OCI-LY1 (cell line): Measurements from ENCODE around the gene TREH.

Experiments
- H2AFZ ChIP-seq: fragments of 200-600 bp; sonication (generic), shearing (Covaris generic); 2 replicates; pipeline ENCODE4 v1.6.0; 2014; ENCODE audit warnings: antibody characterized with exemption, mild to moderate bottlenecking, low read length
- H3F3A ChIP-seq: fragments of 200-600 bp; sonication (generic), shearing (Covaris generic); 2 replicates; pipeline ENCODE4 v1.6.0; 2014; ENCODE audit warnings: mild to moderate bottlenecking, antibody characterized with exemption, low read length, moderate library complexity; ENCODE audit not compliant: insufficient read depth
- H3K27ac ChIP-seq: fragments of 200-600 bp; sonication (generic); 2 replicates; pipeline ENCODE4 v1.5.1; 2014; ENCODE audit warnings: low read length, mixed run types, mild to moderate bottlenecking, low read depth; ENCODE audit not compliant: poor library complexity, severe bottlenecking
- H3K27me3 ChIP-seq: fragments of 200-600 bp; sonication (generic); 2 replicates; pipeline ENCODE4 v1.6.0; 2014; ENCODE audit warnings: antibody characterized with exemption, mild to moderate bottlenecking, low read length, moderate library complexity; ENCODE audit not compliant: insufficient read depth
- H3K36me3 ChIP-seq: fragments of 200-600 bp; sonication (generic); 2 replicates; pipeline ENCODE4 v1.6.1; 2014; ENCODE audit warnings: mild to moderate bottlenecking, antibody characterized with exemption, low read length, moderate library complexity, mixed read lengths; ENCODE audit not compliant: insufficient read depth
- H3K4me1 ChIP-seq: fragments of 200-600 bp; sonication (generic); 2 replicates; pipeline ENCODE4 v1.5.1; 2014; ENCODE audit warnings: mild to moderate bottlenecking, low read length, moderate library complexity; ENCODE audit not compliant: insufficient read depth, severe bottlenecking
- H3K4me2 ChIP-seq: fragments of 200-600 bp; sonication (generic), shearing (Covaris generic); 2 replicates; pipeline ENCODE4 v1.6.1; 2014; ENCODE audit warnings: low read length
- H3K4me3 ChIP-seq: fragments of 200-600 bp; sonication (generic); 2 replicates; pipeline ENCODE4 v1.5.1; 2014; ENCODE audit warnings: low read length, low read depth, mild to moderate bottlenecking, mixed read lengths; ENCODE audit not compliant: poor library complexity, severe bottlenecking
- H3K79me2 ChIP-seq: fragments of 200-600 bp; shearing (Covaris generic); 2 replicates; pipeline ENCODE4 v1.6.1; 2016; ENCODE audit warnings: mixed run types, low read length, mixed read lengths; ENCODE audit not compliant: insufficient read depth
- H3K9ac ChIP-seq: fragments of 200-600 bp; sonication (generic), shearing (Covaris generic); 2 replicates; pipeline ENCODE4 v1.6.1; 2014; ENCODE audit warnings: mild to moderate bottlenecking, low read length, mixed read lengths
- H3K9me2 ChIP-seq: fragments of 200-600 bp; sonication (generic), shearing (Covaris generic); 2 replicates; pipeline ENCODE4 v1.6.1; 2014; ENCODE audit warnings: low read depth, mild to moderate bottlenecking, low read length, mixed read lengths
- H3K9me3 ChIP-seq: fragments of 200-600 bp; shearing (Covaris generic); 2 replicates; pipeline ENCODE4 v1.6.1; 2014; ENCODE audit warnings: low read length, mixed read lengths
- H4K20me1 ChIP-seq: fragments of 200-600 bp; sonication (generic), shearing (Covaris generic); 2 replicates; pipeline ENCODE4 v1.6.0; 2016; ENCODE audit warnings: mild to moderate bottlenecking, low read length; ENCODE audit not compliant: insufficient read depth
- CTCF ChIP-seq: fragments of 200-600 bp; sonication (generic), shearing (Covaris generic); IDR thresholded peaks from 2 replicates; pipeline ENCODE4 v1.5.1; 2017; ENCODE audit warnings: mild to moderate bottlenecking, antibody characterized with exemption, low read length, moderate library complexity, mixed read lengths
- EZH2 ChIP-seq: fragments of 200-600 bp; sonication (generic), shearing (Covaris generic); IDR thresholded peaks from 2 replicates; pipeline ENCODE4 v1.8.0; 2017; ENCODE audit warnings: borderline replicate concordance, mixed run types, mild to moderate bottlenecking, antibody characterized with exemption, low read length, moderate library complexity, mixed read lengths

Gene TREH

GRCh38 chr11:118625036-118625690 is 54.3 kb downstream of the TREH start:
- no peaks in the 10 kb centered on the region for H4K20me1 ChIP-seq

GRCh38 chr11:118623269-118623655 is 56.2 kb downstream of the TREH start:
- no peaks in the 10 kb centered on the region for H3K36me3 ChIP-seq
- H3K27me3 ChIP-seq, result no peaks in the 10 kb centered on the region
- no peaks in the 10 kb centered on the region for H3K9me2 ChIP-seq
- TF ChIP-seq CTCF (no peak), EZH2 (no peak)
- H3F3A ChIP-seq, result no peaks in the 10 kb centered on the region
- no peak overlapping the region for H3K27ac ChIP-seq
- no peak overlapping the region for H2AFZ ChIP-seq
- H3K9me3 ChIP-seq, result no peaks in the 10 kb centered on the region
- no peak overlapping the region for H3K9ac ChIP-seq
- no peaks in the 10 kb centered on the region for H3K79me2 ChIP-seq
- H3K4me1 ChIP-seq, result peaks cover 12% of the 10 kb centered on the region
- no peak overlapping the region for H3K4me3 ChIP-seq
- no peaks in the 10 kb centered on the region for H4K20me1 ChIP-seq
- H3K4me2 ChIP-seq, result no peak overlapping the region

More at GRCh38 chr11:118625036-118625690, 54.3 kb downstream of the TREH start:
- Histone ChIP-seq H2AFZ (no peak overlapping the region), H3K79me2 (no peaks in the 10 kb centered on the region), H3K4me3 (no peak overlapping the region), H3F3A (no peaks in the 10 kb centered on the region), H3K9me3 (no peaks in the 10 kb centered on the region), H3K27me3 (no peaks in the 10 kb centered on the region), H3K9ac (no peak overlapping the region), H3K36me3 (no peaks in the 10 kb centered on the region), H3K4me1 (peaks cover 12% of the 10 kb centered on the region), H3K27ac (no peak overlapping the region), H3K4me2 (no peak overlapping the region), H3K9me2 (no peaks in the 10 kb centered on the region)
- no peak for TF ChIP-seq CTCF
- TF ChIP-seq EZH2, result no peak

GRCh38 chr11:118622376-118623268 is 56.8 kb downstream of the TREH start:
- no peaks in the 10 kb centered on the region for H3K36me3 ChIP-seq
- H3K4me2 ChIP-seq, result no peak overlapping the region
- H3K4me1 ChIP-seq, result peaks cover 12% of the 10 kb centered on the region
- no peaks in the 10 kb centered on the region for H3K79me2 ChIP-seq
- H3F3A ChIP-seq, result no peaks in the 10 kb centered on the region
- no peak overlapping the region for H3K9ac ChIP-seq
- H3K4me3 ChIP-seq, result no peak overlapping the region
- no peak overlapping the region for H2AFZ ChIP-seq
- H4K20me1 ChIP-seq, result no peaks in the 10 kb centered on the region
- H3K27me3 ChIP-seq, result no peaks in the 10 kb centered on the region
- no peaks in the 10 kb centered on the region for H3K9me3 ChIP-seq
- TF ChIP-seq EZH2, result no peak
- no peak for TF ChIP-seq CTCF
- H3K27ac ChIP-seq, result no peak overlapping the region
- H3K9me2 ChIP-seq, result no peaks in the 10 kb centered on the region
